IPS-NIHi11 (cell line): ENCODE data around the gene ZDBF2.
"Not testable (repeated sequence)": the region's sequence is repeated elsewhere in the genome, so short reads cannot be mapped to it uniquely, and the experiment has no call there.

ENCODE experiments used
- DNase-seq: peaks from one replicate; pipeline ENCODE4 v3.0.0; 2012; ENCODE audit warnings: mixed read lengths, low spot score

The ZDBF2 gene

DNA sequence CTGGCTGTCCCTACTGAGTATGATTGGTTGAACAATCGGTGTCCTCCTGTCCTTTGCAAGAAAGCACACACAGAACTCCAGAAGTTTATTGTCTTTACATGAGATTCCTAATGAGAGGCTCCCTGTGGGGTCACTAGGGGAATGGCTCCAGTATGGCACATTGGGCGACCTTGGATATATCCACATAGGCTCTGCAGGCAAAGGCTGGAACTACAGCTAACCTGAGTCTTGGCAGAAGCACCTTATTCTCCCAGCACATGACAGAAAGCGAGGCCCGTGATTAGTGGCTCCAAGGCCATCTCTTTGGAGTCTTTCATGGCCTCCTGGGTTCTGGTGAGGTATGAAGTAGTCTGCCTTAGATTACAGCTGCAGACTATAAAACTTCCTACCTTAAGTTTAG is 49.0 kb downstream of the ZDBF2 start:
- peak; percentile 30 for DNase-seq

DNA sequence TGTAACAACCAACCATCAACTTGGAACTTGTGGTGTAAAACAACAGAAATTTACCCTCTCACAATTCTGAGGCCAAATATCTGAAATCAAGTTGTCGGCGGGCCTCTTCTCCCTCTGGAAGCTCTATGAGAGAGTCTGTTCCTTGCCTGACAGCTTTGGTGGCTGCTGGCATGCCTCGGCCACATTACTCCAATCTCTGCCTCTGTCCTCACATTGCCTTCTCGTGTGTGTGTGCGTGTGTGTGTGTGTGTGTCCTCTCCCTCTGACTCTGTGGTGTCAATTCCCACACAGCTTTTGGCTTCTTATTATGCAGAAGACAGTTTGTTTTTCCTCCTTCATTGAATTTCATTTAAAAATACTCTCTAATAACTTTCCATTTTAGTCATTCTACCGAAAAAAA is 50.4 kb downstream of the ZDBF2 start:
- DNase-seq = no peak

DNA sequence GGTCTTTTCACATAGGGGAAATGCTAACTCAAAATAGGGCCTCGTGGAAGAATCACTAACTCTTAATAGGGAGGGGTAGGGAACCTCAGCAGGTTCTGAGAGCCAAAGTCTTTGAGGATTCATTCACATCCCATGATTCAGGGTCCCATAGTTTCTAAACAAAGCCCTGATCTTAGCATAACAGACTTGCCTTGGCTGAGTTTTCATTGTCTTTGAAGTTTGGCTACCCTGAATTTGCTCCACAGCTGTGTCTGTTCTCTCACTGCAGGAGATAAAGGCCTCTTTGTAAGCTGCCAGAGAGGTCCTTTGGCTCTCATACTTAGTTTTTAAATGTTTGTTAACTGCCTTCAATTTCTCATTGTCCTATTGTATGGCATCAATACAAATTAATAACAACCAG is 54.5 kb downstream of the ZDBF2 start:
- DNase-seq = peak; percentile 37

DNA sequence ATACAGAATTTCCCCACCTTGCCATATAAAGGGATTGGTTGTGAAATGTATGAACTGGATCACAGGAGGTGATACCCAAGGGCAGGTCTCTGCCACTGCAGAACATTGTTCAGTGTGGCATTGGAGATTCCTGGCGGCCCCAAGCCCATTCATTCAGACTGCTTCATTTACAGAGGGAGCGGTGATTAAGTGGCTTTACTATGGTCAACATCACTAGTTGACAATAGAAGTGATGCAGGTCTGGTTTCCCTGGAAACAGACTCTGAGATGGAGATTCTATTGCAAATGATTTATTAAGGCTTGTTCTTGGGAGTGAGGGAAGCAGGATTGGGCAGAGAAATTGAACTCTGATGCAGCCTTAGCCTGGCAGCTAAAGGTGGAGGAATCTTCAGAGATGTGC is 62.4 kb downstream of the ZDBF2 start:
- no peak for DNase-seq

DNA sequence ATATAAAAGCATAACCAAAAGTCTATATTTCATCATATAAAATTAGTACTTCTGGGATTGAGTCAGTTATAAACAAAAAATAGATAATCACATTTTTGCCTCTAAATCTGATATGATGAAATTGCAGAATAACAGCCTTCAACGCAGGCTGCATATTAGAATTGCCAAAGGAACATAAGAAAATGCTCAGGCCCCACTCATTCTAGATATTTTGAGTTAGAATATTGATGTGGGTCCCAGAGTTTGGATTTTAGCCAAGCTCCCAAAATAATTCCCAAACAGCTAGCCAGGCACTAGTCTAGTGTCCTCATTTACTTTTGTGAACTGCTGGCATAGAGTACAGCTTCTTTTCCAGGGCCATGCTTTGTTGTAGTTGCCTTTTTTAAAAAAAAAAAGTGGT is 63.5 kb downstream of the ZDBF2 start:
- DNase-seq = no peak

DNA sequence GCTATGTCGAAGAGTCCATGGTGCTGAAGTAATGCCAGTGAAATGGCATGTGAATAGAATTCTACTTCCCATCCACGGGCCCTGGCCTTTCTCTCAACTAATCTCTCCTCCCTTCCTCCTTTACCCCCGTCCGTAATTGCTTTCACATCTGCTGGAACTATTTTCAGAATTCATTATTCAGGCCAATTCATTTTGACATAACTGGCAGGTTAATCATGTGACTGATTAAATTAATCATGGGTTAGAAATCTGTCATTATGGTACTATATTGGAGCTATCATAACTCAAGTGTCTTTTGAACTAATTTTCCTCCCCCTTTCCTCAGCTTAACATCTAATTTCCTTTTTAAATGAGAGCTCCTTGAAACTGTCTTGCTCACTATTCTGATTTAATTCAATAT is 66.9 kb downstream of the ZDBF2 start:
- DNase-seq = peak; percentile 17

DNA sequence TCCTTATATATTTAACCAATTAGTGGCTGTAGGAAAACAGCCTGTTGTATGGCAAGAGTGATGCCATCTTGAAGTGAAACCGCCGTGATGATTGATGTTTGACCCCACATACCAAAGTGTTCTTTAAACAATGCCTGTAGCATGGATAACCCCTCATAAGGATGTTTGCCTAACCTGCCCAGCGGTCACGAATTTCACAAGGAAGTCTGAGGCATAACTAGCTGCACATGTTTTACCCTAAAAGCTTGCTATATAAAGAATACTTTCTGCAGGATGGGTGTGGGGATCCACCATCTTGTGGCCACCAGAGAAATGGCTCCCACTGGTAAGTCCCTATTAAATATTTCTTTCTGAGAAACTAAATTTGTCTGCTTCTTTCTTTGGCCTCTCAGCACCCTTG is 68.7 kb downstream of the ZDBF2 start:
- DNase-seq = no peak

DNA sequence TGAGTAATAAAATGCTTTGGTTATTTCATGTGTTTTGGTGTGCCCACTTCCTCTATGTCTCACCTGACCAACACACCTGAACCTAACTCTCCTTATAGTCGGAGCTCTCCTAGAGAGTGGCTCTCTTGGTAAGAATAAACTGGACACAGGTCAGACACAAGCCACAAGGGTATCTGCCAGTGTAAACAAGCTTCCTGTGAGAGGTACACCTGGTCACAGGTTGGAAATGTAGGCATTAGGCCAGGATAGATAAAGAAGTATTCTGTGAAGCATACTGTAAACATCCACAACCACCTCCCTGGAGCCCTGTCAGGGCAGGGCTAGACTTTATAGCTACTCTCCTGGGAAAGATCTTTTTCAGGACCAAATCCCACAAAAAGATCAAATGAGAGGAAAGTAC is 69.4 kb downstream of the ZDBF2 start:
- no peak for DNase-seq

DNA sequence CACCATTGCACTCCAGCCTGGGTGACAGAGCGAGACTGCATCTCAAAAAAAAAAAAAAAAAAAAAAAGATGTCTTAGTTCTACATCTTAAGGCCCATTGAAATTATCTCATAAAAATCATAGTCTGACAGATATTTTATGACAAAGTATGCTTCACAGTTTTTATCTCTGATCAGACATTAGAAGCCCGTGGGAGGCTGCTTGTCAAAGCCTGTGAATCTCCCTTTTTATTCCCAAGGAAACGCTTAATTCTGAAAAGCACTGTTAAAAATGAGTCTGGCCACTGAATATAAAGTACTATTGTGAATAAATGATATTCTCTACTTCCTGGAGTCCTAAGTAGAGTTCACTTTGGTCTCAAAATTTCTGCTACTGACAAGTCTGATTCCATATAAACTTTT is 71.1 kb downstream of the ZDBF2 start:
- no peak for DNase-seq

DNA sequence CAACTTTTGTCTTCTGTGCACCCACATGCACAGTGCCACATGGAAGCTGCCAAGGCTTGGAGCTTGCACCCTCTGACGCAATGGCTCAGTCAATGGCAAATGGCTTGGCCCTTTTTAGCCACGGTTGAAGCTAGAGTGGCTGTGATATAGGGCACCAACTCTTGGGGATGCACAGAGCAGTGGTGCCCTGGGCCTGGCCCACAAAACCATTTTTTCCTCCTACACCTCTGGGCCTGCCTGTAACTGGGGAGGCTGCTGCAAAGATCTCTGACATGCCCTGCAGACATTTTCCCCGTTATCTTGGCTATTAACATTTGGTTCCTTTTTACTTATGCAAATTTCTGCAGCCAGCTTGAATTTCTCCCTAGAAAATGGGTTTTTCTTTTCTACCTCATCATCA is 74.9 kb downstream of the ZDBF2 start:
- DNase-seq = no peak

DNA sequence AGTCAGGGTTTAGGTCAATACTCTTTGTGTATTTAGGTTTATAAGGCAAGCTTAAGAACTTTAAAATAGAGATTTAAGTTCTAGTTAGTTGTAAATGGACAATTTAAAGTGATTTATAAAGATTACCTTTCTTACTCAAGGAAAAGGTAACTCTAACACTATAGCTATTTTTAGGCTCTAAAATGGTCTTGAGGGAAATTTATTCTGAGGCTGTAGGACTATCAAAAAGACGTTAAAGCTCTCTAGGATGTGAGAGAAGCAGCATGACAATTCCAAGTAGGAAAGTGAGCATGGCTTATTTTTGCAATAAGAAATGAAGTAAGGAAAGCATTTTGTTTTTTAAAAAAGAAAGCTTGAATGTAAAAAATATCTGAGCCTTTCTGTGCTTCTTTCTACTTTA is 78.1 kb downstream of the ZDBF2 start:
- no peak for DNase-seq

DNA sequence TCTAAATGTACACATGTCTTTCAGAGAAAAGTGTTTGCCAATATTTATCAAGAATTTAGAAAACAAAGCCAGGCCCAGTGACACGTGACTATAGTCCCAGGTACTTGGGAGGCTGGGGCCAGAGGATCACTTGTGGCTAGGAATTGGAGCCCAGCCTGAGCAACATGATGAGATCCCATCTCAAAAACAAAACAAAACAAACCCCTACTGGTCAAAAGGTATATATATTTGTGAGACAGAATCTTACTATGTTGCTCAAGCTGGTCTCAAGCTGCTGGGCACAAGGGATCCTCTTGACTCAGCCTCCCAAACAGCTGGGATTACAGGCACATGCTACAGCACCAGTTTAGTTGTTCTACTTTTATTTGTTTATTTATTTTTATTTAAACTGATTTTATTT is 79.2 kb downstream of the ZDBF2 start:
- no peak for DNase-seq

DNA sequence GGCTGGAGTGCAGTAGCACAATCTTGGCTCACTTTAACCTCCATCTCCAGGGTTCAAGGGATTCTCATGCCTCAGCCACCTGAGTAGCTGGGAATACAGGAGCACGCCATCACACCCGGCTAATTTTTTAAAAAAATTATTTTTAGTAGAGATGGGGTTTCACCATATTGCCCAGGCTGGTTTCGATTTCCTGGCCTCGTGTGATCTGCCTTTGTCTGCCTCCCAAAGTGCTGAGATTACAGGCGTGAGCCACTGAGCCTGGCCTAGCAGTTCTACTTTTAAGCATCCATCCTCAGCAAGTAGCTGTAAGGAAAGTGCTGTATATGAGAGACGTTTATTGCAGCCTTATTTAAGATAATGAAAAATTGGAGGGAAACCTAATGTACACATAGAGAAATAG is 79.7 kb downstream of the ZDBF2 start:
- DNase-seq = no peak

DNA sequence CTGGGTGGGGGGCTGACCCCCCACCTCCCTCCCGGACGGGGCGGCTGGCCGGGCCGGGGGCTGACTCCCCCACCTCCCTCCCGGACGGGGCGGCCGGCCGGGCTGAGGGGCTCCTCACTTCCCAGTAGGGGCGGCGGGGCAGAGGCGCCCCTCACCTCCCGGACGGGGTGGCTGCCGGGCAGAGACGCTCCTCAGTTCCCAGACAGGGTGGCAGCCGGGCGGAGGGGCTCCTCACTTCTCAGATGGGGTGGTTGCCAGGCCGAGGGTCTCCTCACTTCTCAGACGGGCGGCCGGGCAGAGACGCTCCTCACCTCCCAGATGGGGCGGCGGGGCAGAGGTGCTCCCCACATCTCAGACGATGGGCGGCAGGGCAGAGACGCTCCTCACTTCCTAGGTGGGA is 82.4 kb downstream of the ZDBF2 start:
- not testable (repeated sequence) for DNase-seq

DNA sequence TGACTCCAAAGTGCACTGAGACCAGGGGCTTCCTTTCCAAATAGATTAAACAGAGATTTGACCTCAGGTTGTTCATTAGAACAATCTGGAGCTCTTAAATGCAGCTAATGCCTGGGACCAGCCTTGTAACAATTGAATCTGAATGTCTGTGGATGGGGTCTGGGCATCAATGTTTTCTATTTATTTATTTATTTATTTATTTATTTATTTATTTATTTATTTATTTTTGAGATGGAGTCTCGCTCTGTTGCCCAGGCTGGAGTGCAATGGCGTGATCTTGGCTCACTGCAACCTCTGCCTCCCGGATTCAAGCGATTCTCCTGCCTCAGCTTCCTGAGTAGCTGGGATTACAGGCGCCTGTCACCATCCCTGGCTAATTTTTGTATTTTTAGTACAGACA is 86.4 kb downstream of the ZDBF2 start:
- DNase-seq = not testable (repeated sequence)

DNA sequence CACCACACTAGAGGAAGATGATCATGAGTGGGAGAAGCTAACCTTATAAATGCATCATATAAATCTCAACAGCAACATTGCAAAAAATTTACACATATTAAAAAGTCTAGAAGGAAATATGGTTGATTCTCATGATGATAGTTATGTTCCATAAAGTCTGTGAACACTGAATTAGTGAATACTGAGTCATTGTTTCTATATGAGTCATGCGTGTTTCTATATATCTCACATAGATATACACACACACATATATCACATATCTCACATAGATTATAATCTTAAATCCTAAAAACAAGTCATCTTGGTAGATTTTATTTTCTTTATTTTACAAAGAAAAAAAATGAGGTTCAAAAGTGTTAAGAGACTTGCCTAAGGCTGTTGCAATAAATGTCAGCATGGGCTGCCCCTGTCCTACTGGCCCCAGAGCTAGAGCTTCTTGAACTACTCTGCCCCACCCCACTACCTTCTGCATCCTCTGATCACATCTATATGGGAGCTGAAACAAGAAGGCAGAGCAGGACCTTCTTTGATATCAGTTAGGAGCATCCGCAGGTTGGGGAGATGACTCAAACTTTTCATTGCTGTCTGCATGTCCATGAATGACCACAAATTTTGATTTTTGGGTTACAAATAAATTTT is 87.1 kb downstream of the ZDBF2 start:
- no peak for DNase-seq
